Astrocyte of the cerebellum (primary cell): ENCODE results near the gene FNDC4.

Experiments
- DNase-seq: peaks from one replicate; pipeline ENCODE4 v3.0.0-alpha.2; 2011; ENCODE audit warnings: low read depth
- H3K4me3 ChIP-seq: 2 replicates; pipeline ENCODE4 v1.5.1; 2011; ENCODE audit warnings: mild to moderate bottlenecking, low read depth, low read length, moderate library complexity
- in situ Hi-C: cut with HindIII; loops from 2 replicates; pipeline ENCODE4 v1.10.0; 2017; ENCODE audit warnings: low sequenced_read_pairs
- TF ChIP-seq, protein P1 (sequence below): IDR thresholded peaks from 2 replicates; pipeline ENCODE4 v1.5.1; 2012; ENCODE audit warnings: low read length, low read depth, moderate library complexity, mild to moderate bottlenecking; ENCODE audit errors: missing control alignments

Gene FNDC4

DNA sequence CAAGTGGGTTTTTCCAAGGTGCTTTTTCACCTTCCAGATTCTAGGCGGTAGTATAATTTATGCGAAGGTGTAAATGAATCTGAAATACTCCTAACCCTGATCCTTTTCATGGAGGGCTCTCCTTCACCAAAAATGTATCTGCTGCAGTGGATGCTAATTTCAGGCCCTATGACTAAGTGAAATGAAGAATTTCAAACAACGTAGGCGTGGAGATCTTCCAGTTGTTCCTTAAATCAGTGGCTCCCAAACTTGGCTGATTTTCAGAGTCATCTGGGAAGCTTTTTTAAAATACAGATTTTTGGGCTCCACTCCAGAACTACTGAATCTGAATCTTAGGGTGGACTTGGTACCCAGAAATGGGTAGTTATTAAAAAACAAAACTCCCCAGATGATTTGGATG is 7.1 kb upstream of the FNDC4 start:
- TF ChIP-seq, protein P1, sequence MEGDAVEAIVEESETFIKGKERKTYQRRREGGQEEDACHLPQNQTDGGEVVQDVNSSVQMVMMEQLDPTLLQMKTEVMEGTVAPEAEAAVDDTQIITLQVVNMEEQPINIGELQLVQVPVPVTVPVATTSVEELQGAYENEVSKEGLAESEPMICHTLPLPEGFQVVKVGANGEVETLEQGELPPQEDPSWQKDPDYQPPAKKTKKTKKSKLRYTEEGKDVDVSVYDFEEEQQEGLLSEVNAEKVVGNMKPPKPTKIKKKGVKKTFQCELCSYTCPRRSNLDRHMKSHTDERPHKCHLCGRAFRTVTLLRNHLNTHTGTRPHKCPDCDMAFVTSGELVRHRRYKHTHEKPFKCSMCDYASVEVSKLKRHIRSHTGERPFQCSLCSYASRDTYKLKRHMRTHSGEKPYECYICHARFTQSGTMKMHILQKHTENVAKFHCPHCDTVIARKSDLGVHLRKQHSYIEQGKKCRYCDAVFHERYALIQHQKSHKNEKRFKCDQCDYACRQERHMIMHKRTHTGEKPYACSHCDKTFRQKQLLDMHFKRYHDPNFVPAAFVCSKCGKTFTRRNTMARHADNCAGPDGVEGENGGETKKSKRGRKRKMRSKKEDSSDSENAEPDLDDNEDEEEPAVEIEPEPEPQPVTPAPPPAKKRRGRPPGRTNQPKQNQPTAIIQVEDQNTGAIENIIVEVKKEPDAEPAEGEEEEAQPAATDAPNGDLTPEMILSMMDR: no peak
- no peak for DNase-seq
- in situ Hi-C loops: loop anchor here (5.0 kb wide), 1 partner anchor 35 kb away; a partner anchor contains a TSS
- H3K4me3 ChIP-seq: no peak overlapping the region

DNA sequence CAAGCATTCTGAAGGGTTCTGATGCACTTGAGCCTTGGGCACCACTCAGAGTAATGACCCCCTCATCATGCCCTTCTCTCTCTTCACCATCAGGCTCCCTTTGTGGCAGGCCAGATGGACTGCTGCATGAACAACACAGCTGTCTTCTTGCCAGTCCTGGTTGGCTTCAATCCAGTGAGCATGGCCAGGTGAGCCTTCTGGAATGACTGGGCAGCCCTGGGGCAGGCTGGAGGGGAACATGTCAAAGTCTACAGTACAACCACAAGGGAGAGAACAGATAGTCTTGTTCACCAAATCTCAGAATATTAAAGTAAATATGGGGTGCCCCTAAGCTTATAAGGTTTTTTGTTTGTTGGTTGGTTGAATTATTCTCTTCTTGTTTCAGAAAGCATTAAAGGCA is 6.0 kb upstream of the FNDC4 start:
- in situ Hi-C loops: loop anchor here (5.0 kb wide), 1 partner anchor 36 kb away; a partner anchor contains a TSS
- no peak overlapping the region for H3K4me3 ChIP-seq
- DNase-seq: no peak
- TF ChIP-seq, protein P1: no peak

DNA sequence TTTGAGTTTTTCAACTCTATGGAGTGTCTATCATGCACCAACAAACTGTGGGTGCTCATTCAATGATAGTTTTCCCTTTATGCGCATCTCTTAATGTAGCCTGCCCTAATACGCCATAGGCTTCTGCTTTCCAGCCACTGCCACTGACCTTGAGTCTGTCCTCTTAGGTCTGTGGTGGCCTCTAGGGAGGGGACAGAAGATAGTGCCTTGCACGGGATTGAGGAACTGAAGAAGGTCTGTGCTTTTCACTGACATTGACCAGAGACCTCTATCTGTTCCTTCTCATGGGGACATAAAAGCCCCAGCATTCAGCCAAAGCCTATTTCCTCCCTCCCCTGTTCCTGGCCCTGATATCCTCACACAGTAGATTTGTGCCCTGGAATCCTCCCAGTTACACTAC is 4.0 kb upstream of the FNDC4 start:
- H3K4me3 ChIP-seq: no peak overlapping the region
- no peak for DNase-seq
- in situ Hi-C loops: no loop called here
- TF ChIP-seq, protein P1: no peak

DNA sequence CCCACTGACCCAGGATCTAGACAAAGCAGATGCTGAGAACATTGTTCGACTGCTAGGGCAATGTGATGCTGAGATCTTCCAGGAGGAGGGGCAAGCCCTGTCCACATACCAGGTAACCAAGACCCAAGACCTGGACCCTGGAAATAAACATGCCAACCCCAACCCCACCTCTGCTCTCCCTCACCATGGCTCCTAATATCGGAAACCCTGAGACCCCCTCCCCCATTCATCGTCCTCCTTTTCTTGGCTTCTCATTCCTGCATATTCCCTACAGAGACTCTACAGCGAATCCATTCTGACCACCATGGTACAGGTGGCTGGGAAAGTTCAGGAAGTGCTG is 2.3 kb upstream of the FNDC4 start:
- H3K4me3 ChIP-seq: no peak overlapping the region
- TF ChIP-seq, protein P1: no peak
- DNase-seq: no peak
- in situ Hi-C loops: no loop called here

DNA sequence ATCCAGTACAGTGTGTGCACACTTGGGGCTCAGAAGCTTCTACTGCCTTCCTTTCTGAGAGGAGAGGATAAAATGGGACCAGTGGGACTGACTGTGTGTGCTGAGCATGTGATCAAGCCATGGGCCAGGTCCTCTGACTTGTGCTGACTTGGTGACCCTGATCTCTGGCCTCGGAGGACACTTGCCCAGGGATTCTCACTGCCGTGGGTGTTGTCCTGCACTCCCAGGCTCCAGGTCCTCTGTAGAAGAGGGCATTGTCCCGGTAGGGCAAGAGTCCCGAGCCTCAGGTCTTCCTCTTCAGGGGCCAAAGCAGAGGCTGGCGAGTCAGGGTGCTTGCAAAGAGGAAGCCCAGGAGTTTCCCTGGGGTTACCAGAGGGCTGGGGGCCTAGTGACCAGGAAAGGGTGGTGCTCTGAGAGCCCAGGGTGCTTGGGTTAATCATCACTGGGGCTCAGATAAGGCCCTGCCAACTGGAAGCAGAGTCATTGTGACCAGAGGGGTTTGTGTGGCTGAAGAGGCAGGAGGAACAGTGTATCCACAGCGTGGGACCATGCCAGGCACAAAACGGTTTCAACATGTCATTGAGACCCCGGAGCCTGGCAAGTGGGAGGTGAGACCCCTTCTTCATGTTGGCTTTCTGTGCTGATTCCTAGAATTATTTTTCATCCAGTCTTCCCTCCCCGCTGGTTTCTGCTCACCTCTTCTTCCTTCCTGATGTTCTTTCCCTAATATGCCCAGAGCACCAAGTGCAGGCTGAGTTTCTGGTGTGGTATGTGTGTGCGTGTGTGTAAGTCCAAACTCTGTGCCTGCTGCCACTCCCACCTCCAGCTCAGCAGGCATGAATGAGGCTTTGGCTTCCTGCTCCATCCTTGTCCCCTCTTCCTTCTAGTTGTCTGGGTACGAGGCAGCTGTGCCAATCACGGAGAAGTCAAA is 1.6 kb upstream of the FNDC4 start, which contains the start of gene GCKR:
Gene GCKR (plus strand): TSS at position 483 of the 931 bp plus-strand sequence. CDS start 66 bp downstream, at position 549.
- TF ChIP-seq, protein P1: no peak
- peak within 1 kb of the TSS; percentile 73 for H3K4me3 ChIP-seq
- in situ Hi-C loops: no loop called here
- DNase-seq: no peak

DNA sequence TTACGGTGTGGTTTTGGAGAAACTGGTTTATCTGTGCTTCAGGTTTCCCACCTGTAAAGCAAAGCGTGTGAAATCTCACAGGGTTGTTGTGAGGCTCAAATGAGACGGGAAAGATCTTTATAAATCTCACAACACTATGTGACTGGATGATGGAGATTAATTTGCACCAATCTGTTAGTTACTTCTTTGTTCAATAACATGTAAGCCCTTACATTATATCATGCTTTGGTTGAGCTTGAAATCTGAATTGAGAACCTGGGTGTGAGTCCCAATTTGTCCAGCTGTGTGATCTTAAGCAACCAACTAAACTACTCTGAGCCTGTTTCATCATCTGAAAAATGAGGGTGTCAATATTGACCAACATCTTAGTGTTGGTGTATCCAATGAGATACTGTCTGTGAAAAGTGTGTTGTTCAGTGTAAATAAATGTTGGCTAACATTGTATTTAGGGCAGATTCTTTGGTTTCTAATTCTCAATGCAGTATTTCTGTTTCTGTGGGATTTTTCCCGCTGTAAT is 898 bp upstream of the FNDC4 start:
- peak overlapping the region; percentile 73 for H3K4me3 ChIP-seq
- TF ChIP-seq, protein P1: no peak
- no peak for DNase-seq
- in situ Hi-C loops: no loop called here
